RCC 7860 (cell line): ENCODE measurements around the gene FAR1.

Experiments used
- DNase-seq: peaks from one replicate; pipeline ENCODE4 v3.0.0-alpha.2; 2015; ENCODE audit warnings: low spot score
- FAIRE-seq: peaks from 2 replicates; lab custom pipeline; 2012; peaks lifted over from hg19 to GRCh38; lab: Jason Lieb, UNC

The FAR1 gene

GRCh38 chr11:13772223-13773046 is 104.0 kb downstream of the FAR1 start:
- no peak for DNase-seq
- no peak for FAIRE-seq

- FAIRE-seq: no peak
- no peak for DNase-seq
Observed at GRCh38 chr11:13775471-13775870, 107.0 kb downstream of the FAR1 start.

GRCh38 chr11:13776134-13776815 is 107.8 kb downstream of the FAR1 start:
- no peak for DNase-seq
- no peak for FAIRE-seq

GRCh38 chr11:13777341-13777985 is 109.0 kb downstream of the FAR1 start:
- no peak for DNase-seq
- FAIRE-seq: no peak

- FAIRE-seq (no peak), DNase-seq (no peak)
Observed at GRCh38 chr11:13778345-13778744, 109.9 kb downstream of the FAR1 start.

GRCh38 chr11:13781153-13781552 is 112.7 kb downstream of the FAR1 start:
- DNase-seq: no peak
- no peak for FAIRE-seq
